NCI-H774 (cell line): ENCODE data around the gene BTN2A1.
"Not testable (repeated sequence)": the region's sequence is repeated elsewhere in the genome, so short reads cannot be mapped to it uniquely, and the experiment has no call there.

Source experiments
- DNase-seq: peaks from one replicate; lab custom pipeline; 2025; lab: John Stamatoyannopoulos, UW

BTN2A1 gene

GRCh38 chr6:26432627-26433201, 25.0 kb upstream of the BTN2A1 start:
- DNase-seq = no peak

- DNase-seq = not testable (repeated sequence)
Measured at GRCh38 chr6:26433680-26434079, 24.1 kb upstream of the BTN2A1 start.

- DNase-seq = no peak
Measured at GRCh38 chr6:26436018-26436417, 21.7 kb upstream of the BTN2A1 start.

- no peak for DNase-seq
Measured at GRCh38 chr6:26437550-26437949, 20.2 kb upstream of the BTN2A1 start.

GRCh38 chr6:26438000-26438399, 19.8 kb upstream of the BTN2A1 start:
- DNase-seq = no peak

- DNase-seq = no peak
Measured at GRCh38 chr6:26439151-26440125, 18.3 kb upstream of the BTN2A1 start.

- no peak for DNase-seq
Measured at GRCh38 chr6:26440977-26441358, 16.8 kb upstream of the BTN2A1 start.

- no peak for DNase-seq
Measured at GRCh38 chr6:26441977-26442376, 15.8 kb upstream of the BTN2A1 start.

GRCh38 chr6:26445934-26446667, 11.7 kb upstream of the BTN2A1 start:
- no peak for DNase-seq

- no peak for DNase-seq
Measured at GRCh38 chr6:26447257-26447656, 10.5 kb upstream of the BTN2A1 start.

GRCh38 chr6:26450240-26450639, 7.5 kb upstream of the BTN2A1 start:
- DNase-seq = no peak

GRCh38 chr6:26452631-26453235, 5.0 kb upstream of the BTN2A1 start:
- no peak for DNase-seq

GRCh38 chr6:26454631-26455030, 3.1 kb upstream of the BTN2A1 start:
- DNase-seq = no peak

GRCh38 chr6:26455357-26455970, 2.3 kb upstream of the BTN2A1 start:
- no peak for DNase-seq

- DNase-seq = no peak
Measured at GRCh38 chr6:26457264-26457805, 420 bp upstream of the BTN2A1 start.

- no peak for DNase-seq
Measured at GRCh38 chr6:26459023-26459810, 1.5 kb downstream of the BTN2A1 start.

GRCh38 chr6:26461353-26461752, 3.6 kb downstream of the BTN2A1 start:
- DNase-seq = not testable (repeated sequence)

- DNase-seq = no peak
Measured at GRCh38 chr6:26464014-26464413, 6.3 kb downstream of the BTN2A1 start.

GRCh38 chr6:26464416-26465131, 6.8 kb downstream of the BTN2A1 start:
- DNase-seq = no peak

GRCh38 chr6:26465776-26466175, 8.0 kb downstream of the BTN2A1 start:
- DNase-seq = no peak
